ENCODE results near the gene PTCH2.
A peak's percentile ranks its signal among the peaks of the same experiment; 100 is the strongest.
"Not testable (repeated sequence)": the region's sequence is repeated elsewhere in the genome, so short reads cannot be mapped to it uniquely, and the experiment has no call there.

PTCH2 gene

DNA sequence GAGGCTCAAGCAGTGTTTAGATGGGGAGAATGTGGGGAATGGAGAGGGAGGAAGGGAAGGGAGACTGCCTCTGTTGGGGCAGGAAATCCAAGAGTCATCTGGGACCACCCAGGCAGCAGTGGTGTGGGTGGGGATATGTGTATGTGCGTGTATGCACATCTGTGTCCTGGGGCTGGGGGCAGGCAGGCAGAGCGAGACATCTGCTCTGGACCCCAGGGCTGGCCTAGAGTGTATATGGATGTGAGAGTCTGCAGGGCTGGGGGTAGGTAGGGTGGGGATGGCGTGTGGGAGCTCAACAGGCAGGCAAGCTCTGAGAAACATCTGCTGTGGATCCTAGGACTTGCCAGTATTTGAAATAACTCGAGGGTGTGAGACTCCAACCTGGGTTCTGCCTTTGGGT, 3.5 kb downstream of the PTCH2 start:
- no peak for DNase-seq

DNA sequence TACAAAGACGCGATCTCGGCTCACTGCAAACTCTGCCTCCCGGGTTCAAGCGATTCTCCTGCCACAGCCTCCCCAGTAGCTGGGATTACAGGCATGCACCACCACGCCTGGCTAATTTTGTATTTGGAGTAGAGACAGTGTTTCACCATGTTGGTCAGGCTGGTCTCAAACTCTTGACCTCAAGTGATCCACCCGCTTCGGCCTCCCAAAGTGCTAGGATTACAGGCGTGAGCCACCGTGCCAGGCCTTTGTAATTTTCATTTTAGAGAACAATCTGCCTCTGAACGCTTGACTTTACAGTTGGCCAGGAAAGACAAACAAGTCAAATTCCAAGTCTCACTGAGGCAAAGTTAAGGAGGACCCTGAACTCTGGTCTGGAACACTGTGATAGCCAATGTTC, 4.8 kb downstream of the PTCH2 start:
- DNase-seq = not testable (repeated sequence)

DNA sequence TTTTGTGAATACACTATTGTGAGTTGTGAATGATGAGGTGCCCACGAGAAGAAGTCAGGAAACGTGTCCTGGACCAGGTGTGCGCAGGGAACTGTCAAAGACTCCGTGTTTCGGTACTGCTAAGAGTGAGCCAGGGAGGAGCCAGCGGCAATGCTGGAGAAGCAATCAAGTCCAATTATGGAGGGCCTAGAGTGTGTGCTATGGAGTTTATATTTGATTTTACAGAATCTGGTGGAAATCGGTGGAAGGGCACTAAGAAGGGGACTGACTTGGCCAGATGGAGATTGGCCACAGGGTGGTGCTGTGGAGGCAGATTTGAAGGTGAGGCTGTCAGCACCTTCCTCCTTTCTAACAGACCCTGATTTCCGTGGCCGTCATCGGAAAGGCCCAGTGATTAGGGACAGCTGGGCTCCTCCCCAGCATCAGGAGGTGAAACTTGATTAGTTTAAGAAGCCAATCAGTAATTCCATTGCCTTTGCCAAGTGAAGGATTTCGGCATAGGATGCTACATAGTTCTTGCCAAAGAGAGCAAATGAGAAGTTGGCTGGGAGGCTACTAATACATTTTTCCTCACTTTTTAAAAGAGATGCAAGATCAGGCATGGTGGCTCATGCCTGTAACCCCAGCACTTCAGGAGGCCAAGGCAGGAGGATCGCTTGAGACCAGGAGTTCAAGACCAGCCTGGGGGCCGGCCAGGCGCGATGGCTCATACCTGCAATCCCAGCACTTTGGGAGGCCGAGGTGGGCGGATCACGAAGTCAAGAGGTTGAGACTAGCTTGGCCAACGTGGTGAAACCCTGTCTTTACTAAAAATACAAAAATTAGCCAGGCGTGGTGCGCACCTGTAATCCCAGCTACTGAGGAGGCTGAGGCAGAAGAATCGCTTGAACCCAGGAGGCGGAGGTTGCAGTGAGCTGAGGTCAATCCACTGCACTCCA, 7.0 kb downstream of the PTCH2 start:
- peak; percentile 19 for DNase-seq

DNA sequence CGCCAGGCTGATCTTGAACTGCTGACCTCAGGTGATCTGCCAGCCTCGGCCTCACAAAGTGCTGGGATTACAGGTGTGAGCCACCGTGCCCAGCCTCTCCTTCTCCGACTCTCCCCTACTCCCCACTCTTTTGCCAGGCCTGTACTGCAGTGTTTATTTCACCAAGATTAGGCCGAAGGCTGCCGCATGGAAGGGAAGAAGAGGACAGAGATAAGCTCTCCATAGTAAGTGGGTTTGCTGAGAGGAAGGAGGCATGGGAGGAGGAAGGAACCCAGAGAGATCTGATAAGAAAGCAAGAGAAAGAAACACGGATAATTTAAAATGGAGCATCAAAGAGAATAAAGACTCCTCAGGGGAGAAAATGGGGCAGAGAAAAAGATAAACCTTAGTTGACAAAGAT, 8.7 kb downstream of the PTCH2 start:
- DNase-seq = no peak

DNA sequence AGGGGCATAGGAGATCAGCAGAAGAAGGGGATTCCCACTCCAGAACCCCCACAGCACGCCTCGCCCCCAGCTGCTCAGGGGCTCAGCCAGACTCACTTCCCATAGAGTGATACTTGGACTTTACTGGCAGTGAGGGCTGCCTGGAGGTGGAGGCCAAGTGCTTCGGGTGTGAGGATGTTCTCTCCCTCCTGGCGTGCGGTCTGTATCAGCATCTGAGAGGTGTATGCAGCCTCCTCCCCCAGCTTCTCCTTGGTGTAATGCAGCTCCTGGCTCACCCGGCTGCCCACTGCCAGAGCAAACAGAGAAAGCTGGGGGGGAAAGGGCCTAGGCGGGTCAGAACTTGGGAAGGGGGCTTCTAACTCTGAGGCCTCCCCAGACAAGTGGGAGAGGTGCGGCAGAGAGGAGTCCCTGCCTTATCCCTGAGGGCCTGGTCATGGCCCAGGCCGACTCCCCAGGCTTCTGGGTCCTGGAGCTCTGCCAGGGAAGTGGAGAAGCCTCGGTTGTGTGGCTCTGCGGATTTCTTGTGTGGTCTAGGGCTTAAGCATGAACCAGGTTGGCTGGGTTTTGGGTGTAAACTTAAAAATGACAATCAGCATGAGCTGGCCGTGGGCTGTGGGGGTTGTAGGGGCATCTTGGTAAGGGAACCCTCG, 10.9 kb downstream of the PTCH2 start:
- no peak for DNase-seq

DNA sequence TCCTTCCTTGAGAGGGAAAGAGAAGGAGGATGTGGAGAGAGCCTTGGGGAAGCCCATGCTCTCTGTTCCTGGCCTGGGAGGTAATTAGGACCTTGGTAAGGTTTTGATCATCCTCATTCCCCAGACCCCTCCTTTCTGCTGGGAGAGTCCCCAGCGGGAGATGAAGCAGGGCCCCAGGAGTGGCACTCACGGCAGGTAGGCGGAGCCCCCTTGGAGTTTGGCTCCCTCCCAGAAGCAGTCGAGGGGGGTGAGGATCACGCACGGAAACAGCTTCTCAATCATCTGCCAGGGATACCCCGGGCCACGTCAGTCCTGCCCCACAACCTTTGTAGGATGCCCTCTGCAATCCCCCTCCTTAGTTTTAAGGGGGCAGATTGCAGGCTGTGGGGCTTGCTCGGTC, 11.5 kb downstream of the PTCH2 start:
- no peak for DNase-seq

DNA sequence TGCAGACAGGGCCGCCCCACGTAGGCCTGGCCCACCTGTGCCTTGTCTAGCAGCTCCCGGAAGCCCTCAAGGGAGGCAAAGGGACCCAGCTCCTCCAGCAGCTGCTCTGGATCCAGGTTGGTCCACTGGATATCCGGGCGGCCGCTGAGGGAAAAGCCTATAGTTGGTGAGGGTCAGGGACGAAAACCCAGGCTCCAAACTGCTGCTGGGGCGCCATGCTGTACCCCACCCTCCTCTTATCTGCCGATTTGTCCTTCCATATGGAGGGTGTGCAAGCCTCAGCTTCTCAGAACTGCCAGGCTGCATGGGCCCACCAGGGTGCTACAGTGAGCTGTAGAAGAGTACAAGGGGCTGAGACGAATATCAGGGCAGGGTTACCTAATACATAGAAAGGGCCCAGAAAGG, 12.2 kb downstream of the PTCH2 start:
- DNase-seq = no peak

DNA sequence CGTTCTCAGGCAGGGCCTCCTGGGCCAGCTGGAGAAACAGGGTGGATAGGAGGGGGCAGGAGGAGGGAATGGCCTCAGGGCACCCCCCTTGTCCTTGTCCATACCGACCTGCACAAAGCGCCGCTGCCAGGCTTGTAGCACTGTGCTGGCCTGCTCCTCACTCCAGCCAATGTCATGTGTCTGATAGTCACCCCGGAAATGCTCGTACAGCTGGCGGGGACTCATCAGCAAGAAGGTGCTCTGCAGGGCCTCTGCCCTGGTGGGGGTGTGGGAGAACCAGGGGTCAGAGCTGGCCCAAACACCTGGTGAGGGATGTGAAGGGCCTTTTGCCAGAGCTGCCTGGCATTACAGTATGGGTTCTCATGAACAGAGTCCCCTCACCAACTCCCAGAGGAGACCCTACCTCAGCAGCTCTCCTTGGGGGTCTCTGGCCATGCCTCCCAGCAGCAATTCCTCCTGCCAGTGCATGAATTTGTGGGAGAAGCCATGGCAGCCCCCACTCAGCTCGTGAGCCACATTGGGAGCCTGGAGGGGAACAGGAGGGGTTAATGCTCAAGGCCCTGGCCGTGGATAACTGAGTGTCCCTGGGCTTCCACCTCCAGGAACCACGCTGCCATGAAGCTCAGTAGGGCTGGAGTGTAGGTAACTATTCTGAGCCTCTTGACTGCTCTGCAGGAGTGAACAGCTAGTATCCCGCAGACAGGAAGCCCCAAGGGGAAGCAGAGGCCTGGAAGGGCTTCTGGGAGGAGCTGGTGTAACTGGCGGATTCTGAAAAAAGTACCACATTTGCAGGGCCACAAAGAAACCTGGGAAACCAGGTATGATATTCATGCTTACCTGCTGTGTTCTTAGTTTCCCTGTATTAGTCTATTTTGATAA, 13.3 kb downstream of the PTCH2 start:
- DNase-seq = no peak

DNA sequence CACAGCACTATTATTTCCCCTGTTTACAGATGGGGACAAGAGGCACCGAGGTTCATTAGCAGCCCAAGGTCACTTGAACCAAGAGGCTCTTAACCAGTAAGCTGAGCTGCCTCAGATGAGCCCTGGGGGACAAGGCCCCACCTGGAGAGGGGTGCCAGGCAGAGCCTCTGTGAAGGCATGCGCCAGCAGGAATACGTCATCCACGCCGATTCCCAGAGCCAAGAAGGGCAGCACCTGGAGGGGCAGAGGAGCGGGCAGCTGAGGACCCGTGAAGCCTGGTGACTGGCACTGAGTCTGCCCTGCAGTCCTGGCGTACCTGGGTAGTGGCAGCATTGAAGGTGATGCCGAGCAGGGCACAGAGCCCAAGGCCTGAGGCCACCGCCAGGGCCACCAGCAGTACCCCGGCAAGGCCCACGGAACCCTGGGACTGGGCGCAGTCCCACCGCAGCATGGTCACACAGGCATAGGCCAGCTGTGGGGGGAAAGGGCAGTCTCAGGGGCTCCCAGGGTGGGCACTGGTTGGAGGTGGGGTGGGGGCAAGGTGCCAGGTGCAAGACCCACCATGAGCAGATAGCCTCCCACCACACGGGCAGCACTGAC, 14.1 kb downstream of the PTCH2 start:
- DNase-seq = no peak

DNA sequence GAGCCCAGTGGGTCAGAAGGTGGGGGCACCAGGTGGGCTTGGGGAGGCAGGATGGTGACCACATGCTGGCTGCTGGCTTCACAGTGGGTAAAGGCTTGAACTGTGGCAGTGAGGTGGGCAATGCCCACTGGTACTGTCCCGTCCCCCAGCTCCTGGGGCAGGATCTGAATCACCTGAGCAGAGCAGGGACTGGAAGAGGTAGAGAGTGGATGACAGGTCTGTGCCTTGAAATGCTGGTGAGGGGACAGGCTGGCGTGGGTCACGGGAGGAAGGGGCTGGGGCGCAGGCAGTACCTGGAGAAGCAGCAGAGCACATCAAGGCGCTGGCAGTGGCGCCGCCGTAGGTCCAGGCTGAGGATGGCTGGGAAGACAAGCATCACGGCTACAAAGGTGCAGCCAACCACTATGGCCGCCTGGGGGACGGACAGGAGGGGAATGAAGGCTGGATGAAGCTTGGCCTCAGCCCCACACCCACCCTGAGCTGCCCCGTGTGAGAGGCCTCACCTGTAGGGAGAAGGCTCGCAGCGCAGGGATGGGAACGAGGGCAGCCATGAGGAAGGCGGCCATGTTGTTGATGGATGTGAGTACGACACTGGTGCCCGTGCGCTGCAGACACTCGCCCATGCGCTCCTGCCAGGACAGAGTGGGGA, 14.9 kb downstream of the PTCH2 start:
- DNase-seq = no peak

DNA sequence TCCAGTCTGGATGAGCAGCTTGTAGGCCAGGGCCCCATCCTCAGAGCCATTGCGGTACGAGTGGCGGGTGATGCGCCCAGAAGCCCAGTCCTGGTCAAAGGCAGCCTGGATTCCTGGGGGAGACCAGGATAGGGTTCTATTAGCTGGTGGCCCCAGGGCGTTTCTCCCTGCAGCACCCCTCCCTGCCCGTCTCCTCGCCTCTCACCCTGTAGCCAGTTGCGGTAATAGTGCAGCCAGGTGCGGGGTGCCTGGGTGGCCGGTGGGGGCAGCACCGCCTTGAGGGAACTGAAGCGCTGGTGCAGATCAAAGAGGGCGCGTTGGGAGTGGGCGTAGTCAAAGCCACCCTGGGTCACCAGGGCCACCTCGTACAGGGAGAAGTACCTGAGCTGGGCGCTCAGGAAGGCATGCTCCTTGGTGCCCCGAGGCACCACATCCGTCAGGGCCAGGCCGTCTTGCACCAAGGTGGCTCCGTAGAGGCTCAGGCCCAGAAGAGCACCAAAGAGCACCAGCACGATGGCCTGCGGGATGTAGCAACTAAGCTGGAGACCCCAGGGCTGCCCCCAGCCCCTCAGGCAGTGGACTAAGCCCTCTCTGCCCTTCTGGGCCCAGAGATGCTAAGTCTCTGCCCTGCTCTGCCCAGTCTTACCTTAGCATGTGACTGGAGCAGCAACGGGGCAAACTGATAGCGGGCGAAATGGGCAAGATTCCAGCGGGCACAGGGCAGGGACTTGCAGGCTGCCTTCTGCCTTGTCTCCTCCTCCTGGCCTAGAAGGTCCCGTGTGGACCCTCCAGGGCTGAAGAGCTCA, 15.7 kb downstream of the PTCH2 start:
- DNase-seq = no peak

DNA sequence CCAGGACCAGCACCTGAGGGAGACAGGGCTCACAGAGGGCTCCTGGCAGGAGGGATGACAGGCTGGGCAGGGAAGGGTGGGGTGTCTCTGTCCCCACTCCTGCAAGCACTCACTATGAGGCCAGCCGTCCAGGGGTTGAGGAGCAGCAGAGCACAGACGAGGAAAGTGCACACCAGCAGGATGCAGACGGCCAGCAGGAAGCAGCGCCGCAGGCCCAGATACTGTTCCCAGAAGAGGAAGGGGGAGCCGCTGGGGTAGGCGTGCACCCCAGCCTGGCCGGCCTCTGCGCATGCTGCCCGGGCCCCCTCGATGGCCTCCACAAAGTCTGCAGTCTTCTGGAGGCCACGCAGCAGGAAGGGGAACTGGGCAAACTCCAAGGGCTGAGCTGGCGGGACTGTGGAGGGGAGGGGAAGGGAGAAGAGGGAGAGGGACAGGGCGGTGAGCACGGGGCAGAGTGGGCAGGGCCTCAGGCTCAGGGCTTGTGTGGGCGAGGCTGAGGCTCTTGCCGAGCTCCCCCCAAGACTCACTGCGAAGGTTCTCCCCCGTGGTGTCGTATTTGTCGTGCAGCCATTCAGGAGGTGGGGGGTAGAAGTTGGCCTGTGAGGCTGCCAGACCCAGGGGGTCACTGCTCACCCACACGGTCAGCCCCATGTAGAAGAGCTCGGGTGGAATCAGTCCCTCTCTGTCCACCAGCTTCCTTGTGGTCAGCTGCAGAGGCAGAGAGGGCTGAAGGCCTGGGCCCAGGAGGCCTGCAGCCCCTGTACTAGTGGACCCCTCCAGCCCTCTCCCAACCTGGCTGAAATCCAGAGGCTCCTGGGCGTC, 16.5 kb downstream of the PTCH2 start:
- no peak for DNase-seq

DNA sequence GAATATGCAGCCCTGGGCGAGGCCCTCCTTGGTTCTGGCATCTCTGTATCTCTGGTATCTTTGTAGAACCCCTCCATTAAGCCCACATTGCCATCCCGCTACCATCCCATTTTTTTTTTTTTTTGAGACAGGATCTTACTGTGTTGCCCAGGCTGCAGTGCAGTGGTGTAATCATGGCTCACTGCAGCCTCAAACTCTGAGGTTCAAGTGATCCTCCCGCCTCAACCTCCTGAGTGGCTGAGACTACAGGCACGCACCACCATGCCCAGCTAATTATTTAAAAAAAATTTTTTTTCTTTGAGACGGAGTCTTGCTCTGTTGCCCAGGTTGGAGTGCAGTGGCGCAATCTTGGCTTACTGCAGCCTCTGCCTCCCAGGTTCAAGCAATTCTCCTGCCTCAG, 18.7 kb downstream of the PTCH2 start:
- DNase-seq = not testable (repeated sequence)

DNA sequence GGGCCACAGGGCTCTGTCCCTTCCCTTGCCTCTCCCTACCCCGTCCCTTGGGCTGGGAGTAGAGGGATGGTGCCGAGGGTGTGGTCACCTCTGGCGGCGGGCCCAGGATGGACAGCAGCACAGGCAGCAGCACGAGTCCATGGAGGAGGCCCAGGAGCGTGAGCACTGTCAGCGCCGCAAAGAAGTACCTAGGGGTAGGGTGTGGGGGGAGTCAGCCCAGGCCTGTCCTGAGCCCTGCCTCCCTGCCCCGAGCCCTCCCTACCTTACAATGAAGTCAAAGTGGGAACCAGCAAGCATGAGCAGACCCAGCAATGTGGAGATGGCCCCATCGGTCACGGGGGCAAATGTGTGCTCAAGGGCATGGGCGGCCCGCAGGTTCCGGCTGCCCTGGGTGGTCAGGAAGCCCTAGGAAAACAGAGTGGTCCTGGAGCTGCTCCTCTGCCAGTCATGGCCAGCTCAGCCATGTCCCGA, 20.0 kb downstream of the PTCH2 start:
- DNase-seq = no peak

DNA sequence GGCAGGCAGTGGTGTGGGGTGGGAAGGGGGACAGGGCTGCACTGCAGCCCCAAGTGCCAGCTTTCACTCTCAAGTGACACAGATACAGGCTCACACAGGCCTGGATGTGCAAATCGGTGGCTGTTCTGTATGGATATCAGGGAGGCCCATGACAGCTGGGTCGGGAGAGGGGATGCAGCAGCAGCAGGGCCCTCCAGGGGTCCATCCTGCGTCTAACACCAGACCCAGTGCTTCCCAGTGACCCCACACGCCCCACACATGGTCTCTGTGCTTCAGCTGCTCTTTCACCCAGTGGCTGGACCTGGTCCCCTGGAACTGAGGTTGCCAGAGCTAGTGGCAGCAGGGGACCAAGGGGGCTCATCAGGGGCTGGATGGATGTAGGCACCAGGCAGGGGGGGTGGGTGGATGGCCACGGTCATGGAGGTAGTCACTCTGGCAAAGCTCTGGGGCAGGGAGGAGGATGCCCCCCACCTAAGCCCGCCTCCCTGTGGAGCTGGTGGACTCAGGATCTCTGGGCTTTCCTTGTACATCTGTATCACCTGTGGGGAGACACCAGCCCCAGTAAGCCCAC, 20.8 kb downstream of the PTCH2 start:
- DNase-seq = no peak

DNA sequence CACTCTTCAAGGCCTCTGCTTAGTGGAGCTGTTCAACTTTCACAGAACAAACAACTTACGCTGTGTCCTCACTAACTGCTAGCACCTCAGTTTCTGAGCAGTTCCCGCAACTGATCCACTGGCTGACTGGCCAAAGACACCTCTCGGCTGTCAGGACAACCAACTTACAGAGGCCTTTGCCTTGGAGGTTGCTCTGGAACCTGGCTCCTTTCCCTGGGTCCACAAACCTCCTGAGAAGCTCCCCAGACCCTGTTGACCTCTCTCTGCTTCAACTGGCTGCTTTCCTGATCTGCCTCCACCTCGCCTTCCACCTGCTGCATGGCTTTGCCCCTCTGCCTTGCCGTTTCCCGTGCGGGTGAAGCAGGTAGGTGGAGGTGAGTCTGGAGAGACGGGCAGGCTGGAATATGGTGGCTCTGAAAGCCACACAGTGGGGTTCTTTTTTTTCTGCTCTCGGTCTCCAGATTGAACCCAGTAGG, 21.8 kb downstream of the PTCH2 start:
- no peak for DNase-seq

DNA sequence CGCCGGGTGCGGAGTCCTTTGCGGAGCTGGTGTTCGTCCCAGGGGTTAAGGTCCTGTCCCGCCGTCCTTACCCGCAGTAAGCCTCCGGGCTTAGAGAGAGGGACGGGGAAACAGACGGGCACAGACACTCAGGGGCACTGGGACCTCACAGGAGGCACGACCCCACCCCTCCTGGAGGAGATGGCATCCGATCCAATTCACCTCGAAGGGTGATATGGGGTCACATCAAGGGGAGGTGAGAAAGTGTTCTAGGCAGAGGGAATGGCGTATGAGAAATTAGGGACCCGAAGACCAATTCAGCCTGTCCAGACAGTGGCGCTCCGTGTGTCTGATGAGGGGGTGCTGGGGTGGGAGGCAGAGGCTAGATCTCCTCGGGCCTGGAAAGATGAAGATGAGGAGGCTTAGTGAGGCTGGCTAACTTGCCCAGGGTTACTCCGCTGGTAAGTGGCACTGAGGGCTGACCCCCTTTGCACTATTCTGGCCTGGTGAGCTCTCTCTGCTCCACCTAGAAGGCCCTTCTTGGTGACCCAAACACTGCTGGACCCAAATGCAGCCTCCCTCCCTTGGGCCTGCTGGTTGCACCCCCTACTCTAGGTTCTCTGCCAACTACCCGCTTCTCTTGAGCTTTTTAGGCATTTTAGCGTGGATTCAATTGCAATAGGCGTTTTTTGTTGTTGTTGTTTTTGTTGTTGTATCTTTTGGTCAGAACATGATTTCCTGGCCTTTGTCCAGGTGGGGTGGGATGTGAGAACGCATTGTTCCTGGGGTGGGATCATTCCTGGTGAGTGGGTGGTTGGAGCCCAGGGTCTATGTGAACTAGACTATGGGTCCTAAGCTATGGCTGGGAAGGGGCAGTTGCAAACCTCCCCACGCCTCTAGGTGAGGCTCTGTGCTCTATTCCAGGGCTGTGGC, 22.5 kb downstream of the PTCH2 start:
- no peak for DNase-seq

DNA sequence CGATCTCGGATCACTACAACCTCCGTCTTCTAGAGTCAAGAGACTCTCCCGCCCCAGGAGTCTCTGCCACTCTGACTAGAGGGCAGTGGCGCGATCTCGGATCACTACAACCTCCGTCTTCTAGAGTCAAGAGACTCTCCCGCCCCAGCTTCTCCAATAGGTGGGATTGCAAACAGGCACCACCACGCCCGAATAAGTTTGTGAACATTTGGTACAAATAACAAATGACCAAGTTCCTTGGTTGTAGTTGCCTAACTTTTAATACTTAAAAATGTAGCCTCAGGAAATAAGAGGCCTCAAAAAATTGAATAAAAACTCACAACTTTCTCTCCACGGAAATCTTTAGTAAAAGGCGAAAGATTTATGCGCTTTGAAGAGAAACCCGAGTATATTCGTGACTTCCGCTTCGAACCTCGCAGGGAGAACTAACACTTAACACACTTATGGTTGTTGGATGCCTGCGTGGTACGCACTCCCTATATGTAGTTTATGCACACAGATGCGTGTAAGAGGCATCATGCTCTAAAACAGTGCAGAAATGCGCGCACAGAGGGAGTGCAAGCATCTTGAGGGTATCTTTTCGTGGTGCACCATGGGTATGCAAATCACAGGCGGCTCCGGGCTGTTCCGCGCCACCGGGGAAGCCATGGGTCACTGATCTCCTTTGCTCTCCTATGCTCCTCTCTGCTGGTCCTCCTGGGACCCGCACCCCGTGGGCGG, 23.3 kb downstream of the PTCH2 start:
- no peak for DNase-seq
